ENCODE data around the gene KLK4.

DNA sequence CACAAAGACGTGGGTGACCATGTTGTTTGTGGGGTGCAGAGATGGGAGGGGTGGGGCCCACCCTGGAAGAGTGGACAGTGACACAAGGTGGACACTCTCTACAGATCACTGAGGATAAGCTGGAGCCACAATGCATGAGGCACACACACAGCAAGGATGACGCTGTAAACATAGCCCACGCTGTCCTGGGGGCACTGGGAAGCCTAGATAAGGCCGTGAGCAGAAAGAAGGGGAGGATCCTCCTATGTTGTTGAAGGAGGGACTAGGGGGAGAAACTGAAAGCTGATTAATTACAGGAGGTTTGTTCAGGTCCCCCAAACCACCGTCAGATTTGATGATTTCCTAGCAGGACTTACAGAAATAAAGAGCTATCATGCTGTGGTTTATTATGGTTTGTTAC lies 32.3 kb downstream of the KLK4 start:
- TF ChIP-seq, protein P1, sequence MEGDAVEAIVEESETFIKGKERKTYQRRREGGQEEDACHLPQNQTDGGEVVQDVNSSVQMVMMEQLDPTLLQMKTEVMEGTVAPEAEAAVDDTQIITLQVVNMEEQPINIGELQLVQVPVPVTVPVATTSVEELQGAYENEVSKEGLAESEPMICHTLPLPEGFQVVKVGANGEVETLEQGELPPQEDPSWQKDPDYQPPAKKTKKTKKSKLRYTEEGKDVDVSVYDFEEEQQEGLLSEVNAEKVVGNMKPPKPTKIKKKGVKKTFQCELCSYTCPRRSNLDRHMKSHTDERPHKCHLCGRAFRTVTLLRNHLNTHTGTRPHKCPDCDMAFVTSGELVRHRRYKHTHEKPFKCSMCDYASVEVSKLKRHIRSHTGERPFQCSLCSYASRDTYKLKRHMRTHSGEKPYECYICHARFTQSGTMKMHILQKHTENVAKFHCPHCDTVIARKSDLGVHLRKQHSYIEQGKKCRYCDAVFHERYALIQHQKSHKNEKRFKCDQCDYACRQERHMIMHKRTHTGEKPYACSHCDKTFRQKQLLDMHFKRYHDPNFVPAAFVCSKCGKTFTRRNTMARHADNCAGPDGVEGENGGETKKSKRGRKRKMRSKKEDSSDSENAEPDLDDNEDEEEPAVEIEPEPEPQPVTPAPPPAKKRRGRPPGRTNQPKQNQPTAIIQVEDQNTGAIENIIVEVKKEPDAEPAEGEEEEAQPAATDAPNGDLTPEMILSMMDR (conservative IDR thresholded peaks at IDR 0.05; ENCODE audit: low read length) = no peak
- no peak for TF ChIP-seq EZH2phosphoT487 (IDR thresholded peaks at IDR 0.05; ENCODE audit: borderline replicate concordance, low read depth, low read length)
